Measurements from ENCODE around the gene BMP7.

The BMP7 gene

GRCh38 chr20:57205606-57206219, 60.7 kb downstream of the BMP7 start:
- DNase-seq (ENCODE audit: low read depth): peak; percentile 87
- no peak overlapping the region for H3K4me3 ChIP-seq (ENCODE audit: control insufficient read depth, low read depth, low read length)
- no peak for TF ChIP-seq CTCF (conservative IDR thresholded peaks at IDR 0.05; ENCODE audit: control insufficient read depth, insufficient read depth, low read depth, low read length)

- no peak for TF ChIP-seq CTCF (conservative IDR thresholded peaks at IDR 0.05; ENCODE audit: control insufficient read depth, insufficient read depth, low read depth, low read length)
- H3K4me3 ChIP-seq (ENCODE audit: control insufficient read depth, low read depth, low read length): no peak overlapping the region
- no peak for DNase-seq (ENCODE audit: low read depth)
Observed at GRCh38 chr20:57203986-57204385, 62.5 kb downstream of the BMP7 start.

- TF ChIP-seq CTCF (conservative IDR thresholded peaks at IDR 0.05; ENCODE audit: control insufficient read depth, insufficient read depth, low read depth, low read length): no peak
- DNase-seq (ENCODE audit: low read depth): no peak
- H3K4me3 ChIP-seq (ENCODE audit: control insufficient read depth, low read depth, low read length): no peak overlapping the region
Observed at GRCh38 chr20:57203204-57203603, 63.2 kb downstream of the BMP7 start.

- no peak for TF ChIP-seq CTCF (conservative IDR thresholded peaks at IDR 0.05; ENCODE audit: control insufficient read depth, insufficient read depth, low read depth, low read length)
- H3K4me3 ChIP-seq (ENCODE audit: control insufficient read depth, low read depth, low read length): no peak overlapping the region
- DNase-seq (ENCODE audit: low read depth): no peak
Observed at GRCh38 chr20:57202309-57202708, 64.1 kb downstream of the BMP7 start.

DNA sequence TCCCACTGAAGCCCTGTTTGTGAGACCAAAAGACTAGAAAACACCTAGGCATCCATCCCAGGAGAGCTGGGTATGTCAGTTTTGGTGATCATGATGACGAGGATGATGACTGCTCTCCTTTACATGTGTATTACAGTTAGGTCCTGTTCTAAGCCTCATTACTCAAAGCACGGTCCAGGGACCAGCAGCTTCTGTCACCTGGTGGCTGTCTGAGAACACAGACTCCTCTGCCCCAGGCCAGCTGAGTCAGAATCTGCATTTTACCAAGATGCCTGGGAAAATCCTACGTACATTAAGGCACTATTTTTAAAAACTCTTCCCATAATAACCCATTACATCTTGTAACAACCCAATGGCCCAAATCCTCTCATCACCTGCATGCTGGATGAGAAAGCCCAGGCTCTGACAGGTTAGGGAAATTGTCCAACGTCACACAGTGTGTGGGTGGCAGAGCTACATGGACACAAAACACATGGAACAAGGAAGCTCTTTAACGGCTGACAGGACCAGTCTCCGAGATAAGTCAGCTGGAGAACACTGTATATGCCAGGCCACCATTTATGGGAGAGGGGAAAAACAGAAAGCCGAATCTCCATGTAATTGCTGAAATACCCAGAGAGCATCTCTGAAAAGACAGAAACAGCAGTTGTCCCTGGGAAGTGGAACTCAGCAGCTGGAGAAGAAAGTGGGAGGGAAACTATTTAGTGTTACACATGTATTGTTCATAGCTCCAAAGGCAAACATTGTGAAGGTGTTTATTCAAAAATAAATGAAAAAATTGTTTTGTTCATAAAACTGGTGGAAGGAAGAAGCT, 65.4 kb downstream of the BMP7 start:
- no peak for DNase-seq (ENCODE audit: low read depth)
- no peak for TF ChIP-seq CTCF (conservative IDR thresholded peaks at IDR 0.05; ENCODE audit: control insufficient read depth, insufficient read depth, low read depth, low read length)
- no peak overlapping the region for H3K4me3 ChIP-seq (ENCODE audit: control insufficient read depth, low read depth, low read length)

GRCh38 chr20:57199656-57200405, 66.6 kb downstream of the BMP7 start:
- no peak for DNase-seq (ENCODE audit: low read depth)
- TF ChIP-seq CTCF (conservative IDR thresholded peaks at IDR 0.05; ENCODE audit: control insufficient read depth, insufficient read depth, low read depth, low read length): no peak
- no peak overlapping the region for H3K4me3 ChIP-seq (ENCODE audit: control insufficient read depth, low read depth, low read length)
